A549 (cell line): ENCODE results near the gene F10. TPM values are rescaled to one million over a fixed set of nuclear protein-coding genes. Genes with fewer than 3 reads are reported as not detected.

Experiments used
- ATAC-seq, 2 experiments: fragments of 200-7000 bp in 1 of 2; fragments of >200 bp in 1 of 2; cut with Nextera tagmentation in 1 of 2; cut with Tn5 transposase in 1 of 2; 3 replicates each; pipeline versions ENCODE4 v1.8.0 to v1.9.1; 2018 to 2020; ENCODE audit warnings: mild to moderate bottlenecking in 1 of 2, moderate library complexity in 1 of 2
- CTCF ChIA-PET: fragments of 300-600 bp; sonication (Branson Sonifier 250); formaldehyde crosslinking; extraction: SDS; loops from one replicate; lab custom pipeline; 2021; ENCODE audit warnings: antibody characterized with exemption, inconsistent platforms; lab: Yijun Ruan, JAX
- POLR2A ChIA-PET: fragments of 350-600 bp; formaldehyde crosslinking; extraction: SDS; loops from one replicate; lab custom pipeline; 2021; ENCODE audit warnings: antibody characterized with exemption, inconsistent platforms; lab: Yijun Ruan, JAX
- DNase-seq, 2 experiments: peaks; one replicate each; pipeline versions ENCODE4 v3.0.0 to v3.0.0-alpha.2; 2011 to 2016; ENCODE audit warnings: low read depth in 1 of 2, low spot score in 1 of 2
- FAIRE-seq: peaks from 2 replicates; lab custom pipeline; 2011; peaks lifted over from hg19 to GRCh38; lab: Jason Lieb, UNC
- H3K27ac ChIP-seq, 2 experiments: fragments of >200 bp; sonication (Bioruptor Twin); formaldehyde crosslinking; 3 replicates each; pipeline ENCODE4 v1.5.1; 2016 to 2017
- H3K4me1 ChIP-seq: fragments of >200 bp; sonication (Bioruptor Twin); formaldehyde crosslinking; 3 replicates; pipeline ENCODE4 v1.6.1; 2016
- H3K4me2 ChIP-seq: fragments of >200 bp; sonication (Bioruptor Twin); formaldehyde crosslinking; 3 replicates; pipeline ENCODE4 v1.6.1; 2016
- H3K4me3 ChIP-seq: fragments of >200 bp; sonication (Bioruptor Twin); formaldehyde crosslinking; 3 replicates; pipeline ENCODE4 v1.5.1; 2016
- H3K9me3 ChIP-seq: fragments of >200 bp; sonication (Bioruptor Twin); formaldehyde crosslinking; 3 replicates; pipeline ENCODE4 v1.6.1; 2016
- BHLHE40 ChIP-seq: IDR thresholded peaks from 2 replicates; pipeline ENCODE4 v1.6.1; 2012; ENCODE audit warnings: low read depth, low read length, inconsistent platforms
- CBX8 ChIP-seq: fragments of 200-600 bp; sonication (generic); IDR thresholded peaks from 2 replicates; pipeline ENCODE4 v1.6.1; 2016
- CHD4 ChIP-seq: fragments of 200-600 bp; sonication (generic); IDR thresholded peaks from 2 replicates; pipeline ENCODE4 v1.6.1; 2016; ENCODE audit warnings: antibody characterized with exemption, mild to moderate bottlenecking, borderline replicate concordance
- E2F6 ChIP-seq: IDR thresholded peaks from 2 replicates; pipeline ENCODE4 v1.6.1; 2012; ENCODE audit warnings: low read depth, borderline replicate concordance
- EHF ChIP-seq: fragments of 250-450 bp; sonication (Bioruptor Pico); IDR thresholded peaks from 2 replicates; pipeline ENCODE4 v1.5.0; 2020; ENCODE audit warnings: mild to moderate bottlenecking
- ESRRA ChIP-seq: fragments of 150-350 bp; IDR thresholded peaks from 2 replicates; pipeline ENCODE4 v1.6.1; 2014; ENCODE audit warnings: mild to moderate bottlenecking, low read length, borderline replicate concordance
- FOSB ChIP-seq: fragments of 250-450 bp; sonication (Bioruptor Pico); IDR thresholded peaks from 2 replicates; pipeline ENCODE4 v1.5.0; 2020; ENCODE audit warnings: mild to moderate bottlenecking, moderate library complexity
- FOXS1 ChIP-seq: fragments of 250-450 bp; sonication (Bioruptor Pico); IDR thresholded peaks from 2 replicates; pipeline ENCODE4 v1.5.0; 2020; ENCODE audit warnings: mild to moderate bottlenecking, moderate library complexity
- HDAC2 ChIP-seq: fragments of 200-600 bp; sonication (generic); IDR thresholded peaks from 2 replicates; pipeline ENCODE4 v1.6.1; 2016
- HES2 ChIP-seq: fragments of >200 bp; sonication (Bioruptor Twin); formaldehyde crosslinking; IDR thresholded peaks from 2 replicates; pipeline ENCODE4 v1.6.1; 2016
- HEYL ChIP-seq: fragments of 250-450 bp; sonication (Bioruptor Pico); IDR thresholded peaks from 2 replicates; pipeline ENCODE4 v1.8.0; 2021; ENCODE audit warnings: mild to moderate bottlenecking, moderate library complexity
- HOXB5 ChIP-seq: fragments of 250-450 bp; sonication (Bioruptor Pico); IDR thresholded peaks from 2 replicates; pipeline ENCODE4 v1.5.0; 2020; ENCODE audit warnings: mild to moderate bottlenecking, moderate library complexity
- POLR2A ChIP-seq: IDR thresholded peaks from 2 replicates; pipeline ENCODE4 v1.6.1; 2012; ENCODE audit warnings: mild to moderate bottlenecking, low read length
- RARB ChIP-seq: fragments of 250-450 bp; sonication (Bioruptor Pico); IDR thresholded peaks from 2 replicates; pipeline ENCODE4 v1.8.0; 2021; ENCODE audit warnings: mild to moderate bottlenecking, moderate library complexity
- SMC3 ChIP-seq: fragments of >200 bp; sonication (Bioruptor Twin); formaldehyde crosslinking; IDR thresholded peaks from 3 replicates; pipeline ENCODE4 v1.6.1; 2018; ENCODE audit warnings: inconsistent platforms
- SREBF2 ChIP-seq: fragments of 450-650 bp; IDR thresholded peaks from 2 replicates; pipeline ENCODE4 v1.6.1; 2014; ENCODE audit warnings: mild to moderate bottlenecking, moderate library complexity
- TP53 ChIP-seq: fragments of 250-450 bp; sonication (Bioruptor Pico); IDR thresholded peaks from 2 replicates; pipeline ENCODE4 v1.5.0; 2021; ENCODE audit warnings: mild to moderate bottlenecking, moderate library complexity
- ZC3H11A ChIP-seq: fragments of 450-650 bp; IDR thresholded peaks from 2 replicates; pipeline ENCODE4 v1.6.1; 2014; ENCODE audit warnings: antibody characterized with exemption, mild to moderate bottlenecking
- ZSCAN20 ChIP-seq: fragments of 250-450 bp; sonication (Bioruptor Pico); IDR thresholded peaks from 2 replicates; pipeline ENCODE4 v1.8.0; 2022; ENCODE audit warnings: mild to moderate bottlenecking, moderate library complexity
- WGBS: methylation state at CpG from one replicate; pipeline ENCODE4 v1.1.6; 2017; ENCODE audit errors: missing lambda C conversion rate; 5-methylcytosine and 5-hydroxymethylcytosine counted together
- polyA plus RNA-seq, 4 experiments: library from polyadenylated mRNA; depleted of rRNA in 3 of 4; stranded (reverse); fragments of >200 nt; fragmentation: RNase III in 1 of 4; extraction: RNeasy Plus Mini Kit Qiagen cat#74134 plus additional on column Dnase treatment in 1 of 4; gene quantifications; 2 replicates in 3 of 4; 3 replicates in 1 of 4; pipeline ENCODE4 v1.2.3, GENCODE V29; 2011 to 2017
- TF ChIP-seq, protein P1 (sequence below): fragments of >200 bp; sonication (Bioruptor Twin); formaldehyde crosslinking; IDR thresholded peaks from 3 replicates; pipeline ENCODE4 v1.6.1; 2016

Gene F10
- polyA plus RNA-seq, 2 of the 4 experiments (the other 2 are of a cell fraction) = 0.32 TPM; not detected in 1

DNA sequence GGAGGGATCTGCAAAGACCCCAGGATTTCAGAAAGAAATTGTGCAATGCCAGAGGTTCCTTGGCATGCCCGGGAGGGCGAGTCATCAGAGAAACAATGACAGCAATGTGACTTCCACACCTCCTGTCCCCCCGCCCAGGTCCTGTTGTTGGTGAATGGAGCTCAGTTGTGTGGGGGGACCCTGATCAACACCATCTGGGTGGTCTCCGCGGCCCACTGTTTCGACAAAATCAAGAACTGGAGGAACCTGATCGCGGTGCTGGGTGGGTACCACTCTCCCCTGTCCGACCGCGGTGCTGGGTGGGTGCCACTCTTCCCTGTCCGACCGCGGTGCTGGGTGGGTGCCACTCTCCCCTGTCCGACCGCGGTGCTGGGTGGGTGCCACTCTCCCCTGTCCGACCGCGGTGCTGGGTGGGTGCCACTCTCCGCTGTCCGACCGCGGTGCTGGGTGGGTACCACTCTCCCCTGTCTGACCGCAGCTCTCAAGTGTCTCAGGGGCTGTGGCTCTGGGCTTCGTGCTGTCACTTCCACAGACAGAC lies 5.2 kb upstream of the F10 start:
- no peak for TF ChIP-seq HDAC2
- no peak for TF ChIP-seq FOXS1 (CRISPR knock-in tag)
- H3K27ac ChIP-seq = no peak overlapping the region
- DNase-seq = no peak
- no peak for FAIRE-seq
- no peak for ATAC-seq
- H3K4me1 ChIP-seq = no peaks in the 10 kb centered on the region
- no peaks in the 10 kb centered on the region for H3K9me3 ChIP-seq
- 57% methylated on average over 9 of the region's 26 CpGs for WGBS
- H3K4me3 ChIP-seq = no peak overlapping the region
- POLR2A ChIA-PET = no interaction called here
- no peak overlapping the region for H3K4me2 ChIP-seq
- CTCF ChIA-PET = no interaction called here

DNA sequence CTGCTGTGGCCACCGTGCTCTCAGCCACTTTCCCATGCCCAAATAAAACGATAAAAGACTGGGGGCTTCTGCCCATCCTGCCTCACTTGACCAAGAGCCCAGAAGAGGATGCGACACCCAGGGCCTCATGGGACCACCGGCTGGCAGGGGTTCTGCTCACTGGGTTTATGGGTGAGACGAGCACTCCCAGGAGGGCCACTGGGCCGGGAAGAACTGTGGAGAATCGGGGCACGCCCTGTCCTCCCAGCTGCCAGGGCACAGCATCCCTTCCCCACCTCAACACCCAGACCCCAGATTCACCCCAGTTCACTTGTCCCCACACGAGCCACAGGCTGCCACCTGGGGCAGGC lies 4.7 kb upstream of the F10 start:
- WGBS = 46% methylated on average over 9 of the region's 9 CpGs
- POLR2A ChIA-PET = no interaction called here
- CTCF ChIA-PET = no interaction called here
- TF ChIP-seq, protein P1, sequence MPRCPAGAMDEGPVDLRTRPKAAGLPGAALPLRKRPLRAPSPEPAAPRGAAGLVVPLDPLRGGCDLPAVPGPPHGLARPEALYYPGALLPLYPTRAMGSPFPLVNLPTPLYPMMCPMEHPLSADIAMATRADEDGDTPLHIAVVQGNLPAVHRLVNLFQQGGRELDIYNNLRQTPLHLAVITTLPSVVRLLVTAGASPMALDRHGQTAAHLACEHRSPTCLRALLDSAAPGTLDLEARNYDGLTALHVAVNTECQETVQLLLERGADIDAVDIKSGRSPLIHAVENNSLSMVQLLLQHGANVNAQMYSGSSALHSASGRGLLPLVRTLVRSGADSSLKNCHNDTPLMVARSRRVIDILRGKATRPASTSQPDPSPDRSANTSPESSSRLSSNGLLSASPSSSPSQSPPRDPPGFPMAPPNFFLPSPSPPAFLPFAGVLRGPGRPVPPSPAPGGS = no peak
- TF ChIP-seq FOSB (CRISPR knock-in tag) = no peak
- TF ChIP-seq FOXS1 (CRISPR knock-in tag) = no peak
- no peak for TF ChIP-seq TP53 (CRISPR knock-in tag)
- no peak for TF ChIP-seq EHF (CRISPR knock-in tag)
- no peak for TF ChIP-seq CBX8
- no peak for TF ChIP-seq BHLHE40
- no peak for TF ChIP-seq ESRRA
- no peak for TF ChIP-seq ZC3H11A
- Histone ChIP-seq H3K4me2 (no peak overlapping the region), H3K4me1 (no peaks in the 10 kb centered on the region), H3K9me3 (no peaks in the 10 kb centered on the region), H3K27ac (no peak overlapping the region), H3K4me3 (no peak overlapping the region)
- ATAC-seq (no peak), FAIRE-seq (no peak), DNase-seq (no peak)

DNA sequence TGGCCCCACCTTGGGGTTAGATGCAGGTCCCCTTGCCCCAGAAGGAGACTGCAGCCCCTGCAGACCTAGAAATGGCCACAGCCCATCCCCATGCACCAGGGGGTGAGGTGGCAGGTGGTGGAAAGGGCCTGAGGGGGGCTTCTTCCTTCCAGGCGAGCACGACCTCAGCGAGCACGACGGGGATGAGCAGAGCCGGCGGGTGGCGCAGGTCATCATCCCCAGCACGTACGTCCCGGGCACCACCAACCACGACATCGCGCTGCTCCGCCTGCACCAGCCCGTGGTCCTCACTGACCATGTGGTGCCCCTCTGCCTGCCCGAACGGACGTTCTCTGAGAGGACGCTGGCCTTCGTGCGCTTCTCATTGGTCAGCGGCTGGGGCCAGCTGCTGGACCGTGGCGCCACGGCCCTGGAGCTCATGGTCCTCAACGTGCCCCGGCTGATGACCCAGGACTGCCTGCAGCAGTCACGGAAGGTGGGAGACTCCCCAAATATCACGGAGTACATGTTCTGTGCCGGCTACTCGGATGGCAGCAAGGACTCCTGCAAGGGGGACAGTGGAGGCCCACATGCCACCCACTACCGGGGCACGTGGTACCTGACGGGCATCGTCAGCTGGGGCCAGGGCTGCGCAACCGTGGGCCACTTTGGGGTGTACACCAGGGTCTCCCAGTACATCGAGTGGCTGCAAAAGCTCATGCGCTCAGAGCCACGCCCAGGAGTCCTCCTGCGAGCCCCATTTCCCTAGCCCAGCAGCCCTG lies 4.2 kb upstream of the F10 start:
- Histone ChIP-seq H3K9me3 (no peaks in the 10 kb centered on the region), H3K4me3 (no peak overlapping the region), H3K4me2 (no peak overlapping the region), H3K27ac (no peak overlapping the region), H3K4me1 (no peaks in the 10 kb centered on the region)
- TF ChIP-seq SREBF2 (no peak), POLR2A (no peak), TP53 (CRISPR knock-in tag) (no peak), E2F6 (no peak), ZSCAN20 (CRISPR knock-in tag) (no peak), SMC3 (no peak), HOXB5 (CRISPR knock-in tag) (no peak), RARB (CRISPR knock-in tag) (no peak), CHD4 (no peak), HEYL (CRISPR knock-in tag) (no peak), HES2 (no peak)
- FAIRE-seq (no peak), ATAC-seq (no peak), DNase-seq (no peak)
- WGBS = 78% methylated on average over 13 of the region's 42 CpGs
- POLR2A ChIA-PET = no interaction called here
- CTCF ChIA-PET = interaction anchor here (1.6 kb wide), 1 partner anchor 13 kb away, joined by 3 read pairs; no protein-coding TSS in a partner anchor
